Peyer's patch (tissue), 4 donors: Measurements from ENCODE around the gene TMEM178B. TPM values are rescaled to one million over a fixed set of nuclear protein-coding genes. Genes with fewer than 3 reads are reported as not detected.
"Not testable (repeated sequence)": the region's sequence is repeated elsewhere in the genome, so short reads cannot be mapped to it uniquely, and the experiment has no call there.

Experiments used
- DNase-seq, 3 donors: peaks; one replicate each; pipeline ENCODE4 v3.0.0-alpha.2; 2017 to 2019
- H3K27ac ChIP-seq, 4 donors: fragments of 200-600 bp; sonication (generic); one replicate each; pipeline ENCODE4 v1.5.1; 2016 to 2019
- H3K27me3 ChIP-seq, 2 donors: fragments of 200-600 bp; sonication (generic); one replicate each; pipeline ENCODE4 v1.5.1; 2019
- H3K36me3 ChIP-seq, 3 donors: fragments of 200-600 bp; sonication (generic); one replicate each; pipeline ENCODE4 v1.5.1; 2016 to 2019
- H3K4me1 ChIP-seq, 4 donors: fragments of 200-600 bp; sonication (generic); one replicate each; pipeline ENCODE4 v1.5.1; 2016 to 2019
- H3K4me3 ChIP-seq, 4 donors: fragments of 200-600 bp; sonication (generic); 1 replicate in 3 of 4; 2 replicates in 1 of 4; pipeline ENCODE4 v1.5.1; 2016 to 2019; ENCODE audit warnings: mild to moderate bottlenecking in 1 of 4
- H3K9me3 ChIP-seq, 4 donors: fragments of 200-600 bp; sonication (generic); one replicate each; pipeline ENCODE4 v1.5.1; 2016 to 2019; ENCODE audit warnings: mild to moderate bottlenecking in 1 of 4
- POLR2A ChIP-seq, 2 donors: fragments of 450-650 bp; IDR thresholded peaks; one replicate each; pipeline ENCODE4 v1.5.1; 2017; ENCODE audit warnings: antibody characterized with exemption in 2 of 2, mild to moderate bottlenecking in 2 of 2, moderate library complexity in 2 of 2
- total RNA-seq, 4 donors: library from RNA; depleted of rRNA; stranded (reverse); fragments of >200 nt; gene quantifications; one replicate each; pipeline ENCODE4 v1.1.0, GENCODE V29; 2016
- TF ChIP-seq, protein P1 (sequence below), 6 experiments: fragments of 450-650 bp in 4 of 6; fragments of 200-600 bp in 2 of 6; sonication (generic) in 1 of 6; IDR thresholded peaks; one replicate each; pipeline ENCODE4 v1.5.1; 2017 to 2019; ENCODE audit warnings: antibody characterized with exemption in 6 of 6, mild to moderate bottlenecking in 3 of 6, moderate library complexity in 1 of 6

Gene TMEM178B
- total RNA-seq, 4 donors from 2014 or later = under 0.01 to 0.66 (median 0.13) TPM; not detected in 1

- H3K4me3 ChIP-seq = no peak overlapping the region
- H3K36me3 ChIP-seq = no peaks in the 10 kb centered on the region
- no peaks in the 10 kb centered on the region for H3K27me3 ChIP-seq
- TF ChIP-seq, protein P1, sequence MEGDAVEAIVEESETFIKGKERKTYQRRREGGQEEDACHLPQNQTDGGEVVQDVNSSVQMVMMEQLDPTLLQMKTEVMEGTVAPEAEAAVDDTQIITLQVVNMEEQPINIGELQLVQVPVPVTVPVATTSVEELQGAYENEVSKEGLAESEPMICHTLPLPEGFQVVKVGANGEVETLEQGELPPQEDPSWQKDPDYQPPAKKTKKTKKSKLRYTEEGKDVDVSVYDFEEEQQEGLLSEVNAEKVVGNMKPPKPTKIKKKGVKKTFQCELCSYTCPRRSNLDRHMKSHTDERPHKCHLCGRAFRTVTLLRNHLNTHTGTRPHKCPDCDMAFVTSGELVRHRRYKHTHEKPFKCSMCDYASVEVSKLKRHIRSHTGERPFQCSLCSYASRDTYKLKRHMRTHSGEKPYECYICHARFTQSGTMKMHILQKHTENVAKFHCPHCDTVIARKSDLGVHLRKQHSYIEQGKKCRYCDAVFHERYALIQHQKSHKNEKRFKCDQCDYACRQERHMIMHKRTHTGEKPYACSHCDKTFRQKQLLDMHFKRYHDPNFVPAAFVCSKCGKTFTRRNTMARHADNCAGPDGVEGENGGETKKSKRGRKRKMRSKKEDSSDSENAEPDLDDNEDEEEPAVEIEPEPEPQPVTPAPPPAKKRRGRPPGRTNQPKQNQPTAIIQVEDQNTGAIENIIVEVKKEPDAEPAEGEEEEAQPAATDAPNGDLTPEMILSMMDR (IDR thresholded peaks at IDR 0.05) = no peak
- no peak for TF ChIP-seq POLR2A (IDR thresholded peaks at IDR 0.05)
- no peak for DNase-seq
- no peaks in the 10 kb centered on the region for H3K9me3 ChIP-seq
- H3K4me1 ChIP-seq = no peaks in the 10 kb centered on the region
- no peak overlapping the region for H3K27ac ChIP-seq
These were observed 39.3 kb downstream of the TMEM178B start for GRCh38 chr7:141113131-141113530.

GRCh38 chr7:141114029-141114664, 40.3 kb downstream of the TMEM178B start:
- H3K27me3 ChIP-seq = no peaks in the 10 kb centered on the region
- H3K4me3 ChIP-seq = no peak overlapping the region
- no peaks in the 10 kb centered on the region for H3K4me1 ChIP-seq
- H3K27ac ChIP-seq = no peak overlapping the region
- H3K36me3 ChIP-seq = no peaks in the 10 kb centered on the region
- DNase-seq = no peak
- TF ChIP-seq, protein P1 (IDR thresholded peaks at IDR 0.05) = no peak
- no peak for TF ChIP-seq POLR2A (IDR thresholded peaks at IDR 0.05)
- no peaks in the 10 kb centered on the region for H3K9me3 ChIP-seq

DNA sequence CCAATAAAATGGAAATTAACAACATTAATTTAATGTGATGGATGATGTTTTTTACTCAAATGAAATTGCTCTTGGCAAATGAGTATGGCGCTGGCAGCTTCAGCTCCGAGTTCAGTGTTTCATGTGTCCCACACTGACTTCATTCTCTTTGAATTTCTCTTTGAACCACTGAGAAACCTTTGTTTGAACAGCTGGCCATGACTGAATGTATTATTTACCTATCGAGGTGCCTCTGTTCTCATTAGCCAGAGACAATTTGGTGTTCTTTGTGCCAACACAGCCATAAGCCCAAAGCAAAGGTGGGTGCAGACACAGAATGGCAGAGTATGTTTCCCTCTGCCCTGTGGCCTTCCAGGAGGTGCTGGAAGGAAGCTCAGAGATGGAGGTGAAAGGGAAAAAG, 42.1 kb downstream of the TMEM178B start:
- no peaks in the 10 kb centered on the region for H3K36me3 ChIP-seq

GRCh38 chr7:141116661-141117060, 42.8 kb downstream of the TMEM178B start:
- H3K27me3 ChIP-seq, H3K4me3 ChIP-seq, DNase-seq, H3K9me3 ChIP-seq, H3K36me3 ChIP-seq, H3K4me1 ChIP-seq, H3K27ac ChIP-seq: not testable (repeated sequence)

More for the DNA sequence above, 42.1 kb downstream of the TMEM178B start:
- Histone ChIP-seq H3K9me3 (no peaks in the 10 kb centered on the region), H3K27ac (no peak overlapping the region), H3K4me1 (no peaks in the 10 kb centered on the region), H3K4me3 (no peak overlapping the region), H3K27me3 (no peaks in the 10 kb centered on the region)
- TF ChIP-seq POLR2A (IDR thresholded peaks at IDR 0.05) = no peak
- no peak for DNase-seq

GRCh38 chr7:141118767-141119166, 44.9 kb downstream of the TMEM178B start:
- Histone ChIP-seq H3K4me3 (no peak overlapping the region), H3K36me3 (no peaks in the 10 kb centered on the region), H3K9me3 (no peaks in the 10 kb centered on the region), H3K27ac (no peak overlapping the region), H3K4me1 (no peaks in the 10 kb centered on the region), H3K27me3 (no peaks in the 10 kb centered on the region)
- DNase-seq = no peak
- TF ChIP-seq POLR2A (IDR thresholded peaks at IDR 0.05) = no peak
- TF ChIP-seq, protein P1 (IDR thresholded peaks at IDR 0.05) = no peak

GRCh38 chr7:141119187-141119586, 45.3 kb downstream of the TMEM178B start:
- Histone ChIP-seq H3K9me3 (no peaks in the 10 kb centered on the region), H3K27ac (no peak overlapping the region), H3K4me3 (no peak overlapping the region), H3K36me3 (no peaks in the 10 kb centered on the region), H3K27me3 (no peaks in the 10 kb centered on the region), H3K4me1 (no peaks in the 10 kb centered on the region)
- TF ChIP-seq POLR2A (IDR thresholded peaks at IDR 0.05) = no peak
- TF ChIP-seq, protein P1 (IDR thresholded peaks at IDR 0.05) = no peak
- no peak for DNase-seq

DNA sequence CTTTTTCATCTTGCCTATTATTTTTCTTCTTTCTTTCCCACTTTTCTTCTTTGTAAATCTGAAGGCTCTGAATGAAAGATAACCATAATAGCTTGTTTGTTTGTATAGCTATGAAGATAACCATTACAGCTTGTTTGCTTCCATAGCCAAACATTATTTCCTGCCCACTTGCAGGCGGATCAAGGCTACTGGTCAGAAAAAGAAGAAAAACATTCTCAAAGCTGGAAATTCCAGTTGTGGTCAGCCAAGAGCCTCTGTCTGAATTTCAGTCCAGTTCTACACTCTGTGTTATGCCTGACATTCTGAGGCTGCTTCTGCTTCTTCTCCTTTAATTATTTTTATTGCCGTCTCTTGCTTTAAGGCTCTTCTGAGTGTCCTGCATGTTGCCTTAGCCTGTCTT, 48.9 kb downstream of the TMEM178B start:
- Histone ChIP-seq H3K9me3 (no peaks in the 10 kb centered on the region), H3K4me1 (no peaks in the 10 kb centered on the region), H3K27me3 (no peaks in the 10 kb centered on the region), H3K4me3 (no peak overlapping the region), H3K36me3 (no peaks in the 10 kb centered on the region), H3K27ac (no peak overlapping the region)
- no peak for TF ChIP-seq POLR2A (IDR thresholded peaks at IDR 0.05)
- TF ChIP-seq, protein P1 (IDR thresholded peaks at IDR 0.05) = no peak
- no peak for DNase-seq
